Glomerular endothelial cell (primary cell): ENCODE results near the gene KNDC1. TPM values are rescaled to one million over a fixed set of nuclear protein-coding genes. Genes with fewer than 3 reads are reported as not detected.

Source experiments
- DNase-seq: peaks from one replicate; pipeline ENCODE4 v3.0.0-alpha.2; 2011; ENCODE audit warnings: low read depth, low spot score; ENCODE audit errors: extremely low read depth
- total RNA-seq: library from RNA; depleted of rRNA; stranded (reverse); fragments of >200 nt; gene quantifications from 2 replicates; pipeline ENCODE4 v1.2.3, GENCODE V29; 2015

Gene KNDC1
- total RNA-seq, 1 donor from 2014 or later, result not detected

DNA sequence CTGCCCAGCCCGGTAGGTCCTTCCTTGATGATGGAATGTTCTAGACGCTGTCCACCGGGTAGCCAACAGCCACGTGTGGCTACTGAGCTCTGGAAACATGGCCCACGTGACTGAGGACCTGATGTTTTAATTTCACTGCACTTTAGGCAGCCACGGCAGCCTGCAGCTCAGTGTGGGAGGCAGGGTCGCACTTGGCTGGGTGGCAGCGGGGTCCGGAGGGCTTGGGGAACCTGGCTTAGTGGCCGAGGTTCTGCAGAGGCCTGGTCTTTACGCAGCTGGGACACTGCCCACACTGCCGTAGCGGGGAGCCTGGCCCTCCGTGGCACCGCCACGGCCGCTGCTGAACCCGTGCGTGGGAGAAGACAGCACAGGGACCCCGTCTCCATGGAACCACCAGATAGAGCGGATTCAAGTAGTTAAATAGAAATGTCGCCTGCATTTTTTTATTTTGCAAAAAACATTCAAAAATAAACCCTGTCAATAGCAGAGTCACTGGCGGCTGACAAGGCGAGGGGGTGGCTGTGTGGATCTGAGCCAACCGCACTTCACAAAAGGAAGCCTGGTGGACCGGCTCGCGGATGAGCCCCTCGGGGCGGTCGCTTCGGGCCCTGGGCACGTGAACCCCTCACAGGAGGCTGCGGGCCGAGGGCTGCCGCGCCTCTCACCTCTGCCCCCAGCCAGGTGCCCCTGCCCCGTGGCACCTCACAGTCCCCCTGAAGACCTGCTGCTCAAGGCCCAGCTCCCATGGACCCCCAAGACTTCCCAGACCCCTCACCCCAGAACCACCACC lies 44.4 kb downstream of the KNDC1 start:
- no peak for DNase-seq

DNA sequence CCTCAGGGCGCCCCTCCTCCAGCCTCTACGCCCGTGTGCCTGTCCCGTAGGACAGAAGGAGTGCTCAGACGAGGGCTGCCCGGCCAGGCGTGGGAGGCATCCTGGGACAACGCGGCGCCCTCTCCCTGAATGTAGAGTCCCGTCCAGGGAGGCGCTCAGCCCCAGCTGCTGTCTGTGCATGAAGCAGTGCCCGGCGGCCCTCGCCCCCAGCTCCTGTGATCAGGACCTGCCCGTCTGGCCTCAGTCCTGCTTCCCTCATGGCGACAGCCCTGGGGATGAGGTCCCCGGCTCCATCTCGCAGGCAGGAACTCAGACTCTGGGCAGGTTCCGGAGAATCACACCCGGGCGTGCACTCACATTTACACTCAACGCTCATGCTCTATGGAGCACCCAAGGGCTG lies 45.1 kb downstream of the KNDC1 start:
- DNase-seq, result no peak

DNA sequence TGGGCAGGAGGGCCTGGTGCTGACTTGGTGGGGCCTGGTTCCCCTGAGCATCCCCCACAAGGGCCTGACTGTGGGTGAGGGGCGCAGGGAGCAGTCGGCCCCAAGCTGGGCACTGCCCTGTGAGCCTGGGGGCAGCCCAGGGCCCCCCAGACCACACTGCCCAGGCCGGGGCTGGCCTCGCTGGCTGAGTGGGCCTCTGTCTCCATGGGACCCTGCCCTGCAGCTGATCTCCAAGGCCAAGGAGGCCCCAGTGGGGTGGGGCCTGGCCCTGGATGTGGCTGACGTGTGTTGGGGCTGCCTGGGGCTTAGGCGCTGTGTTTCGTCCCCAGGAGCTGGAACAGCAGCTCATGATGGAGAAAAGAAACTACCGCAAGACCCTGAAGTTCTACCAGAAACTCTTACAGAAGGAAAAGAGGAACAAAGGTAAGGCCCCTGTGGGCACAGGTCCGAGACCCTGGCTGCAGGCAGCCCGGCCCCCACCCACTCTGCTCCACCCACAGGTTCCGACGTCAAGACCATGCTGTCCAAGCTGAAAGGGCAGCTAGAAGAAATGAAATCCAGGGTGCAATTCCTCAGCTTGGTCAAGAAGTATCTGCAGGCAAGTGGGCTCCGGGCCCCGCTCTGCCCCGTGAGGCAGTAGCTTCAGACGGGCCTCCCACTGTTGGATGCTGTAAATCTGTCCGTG lies 46.5 kb downstream of the KNDC1 start:
- DNase-seq, result no peak

DNA sequence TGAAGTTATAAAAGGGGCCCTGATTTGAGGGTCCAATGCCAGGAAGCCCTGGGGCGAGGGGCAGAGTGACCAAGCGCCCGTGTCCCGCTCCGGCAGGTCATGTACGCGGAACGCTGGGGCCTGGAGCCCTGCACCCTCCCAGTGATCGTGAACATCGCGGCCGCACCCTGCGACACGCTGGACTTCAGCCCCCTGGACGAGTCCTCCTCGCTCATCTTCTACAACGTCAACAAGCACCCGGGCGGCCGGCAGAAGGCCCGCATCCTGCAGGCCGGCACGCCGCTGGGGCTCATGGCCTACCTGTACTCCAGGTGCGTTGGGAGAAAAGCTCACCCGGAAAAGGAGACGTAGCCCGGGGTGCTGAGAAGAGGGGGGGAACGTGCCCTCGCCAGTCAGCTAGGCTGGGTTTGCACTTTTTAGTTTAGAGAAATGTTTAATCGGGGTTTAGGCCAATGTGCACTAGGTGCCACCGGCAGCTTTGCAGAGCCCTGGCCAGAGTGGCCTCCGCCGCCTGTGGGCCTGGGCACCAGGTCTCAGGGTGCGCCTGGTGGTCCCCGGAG lies 47.1 kb downstream of the KNDC1 start:
- DNase-seq, result no peak

DNA sequence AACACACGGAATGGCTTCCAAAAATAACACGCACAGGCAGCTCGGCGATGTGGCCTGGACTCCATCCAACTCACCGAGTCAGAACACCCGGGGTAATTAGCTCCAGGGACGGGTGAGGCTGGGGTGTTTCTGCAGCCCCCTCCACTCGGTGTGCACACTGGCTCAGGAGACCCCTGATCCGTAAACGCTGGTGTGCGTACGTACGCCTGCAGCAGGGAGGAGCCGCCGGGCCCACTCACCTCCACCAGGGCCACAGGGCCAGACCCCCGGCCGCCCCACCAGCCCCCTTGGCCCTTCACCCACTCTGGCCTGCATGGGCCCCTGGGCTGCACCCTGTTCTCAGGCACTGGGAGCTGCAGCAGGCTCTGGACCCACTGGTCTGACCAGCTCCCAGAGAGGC lies 47.6 kb downstream of the KNDC1 start:
- DNase-seq, result no peak

DNA sequence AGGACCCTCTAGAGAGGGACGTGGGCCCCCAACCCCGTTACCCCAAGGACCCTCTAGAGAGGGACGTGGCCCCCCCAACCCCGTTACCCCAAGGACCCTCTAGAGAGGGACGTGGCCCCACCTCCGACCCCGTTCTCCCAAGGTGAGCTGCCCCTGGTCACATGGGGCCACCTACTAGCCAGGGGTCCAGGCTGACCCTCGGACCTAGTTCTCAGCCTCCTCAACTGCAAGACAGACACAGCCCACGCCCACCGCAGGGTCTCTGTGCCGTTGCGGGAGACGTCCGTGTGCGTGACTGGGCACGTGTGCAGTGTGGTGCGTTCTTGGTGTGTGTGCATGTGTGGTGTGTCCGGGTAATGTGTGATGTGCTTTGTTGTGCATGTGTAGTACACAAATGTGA lies 48.4 kb downstream of the KNDC1 start:
- no peak for DNase-seq

DNA sequence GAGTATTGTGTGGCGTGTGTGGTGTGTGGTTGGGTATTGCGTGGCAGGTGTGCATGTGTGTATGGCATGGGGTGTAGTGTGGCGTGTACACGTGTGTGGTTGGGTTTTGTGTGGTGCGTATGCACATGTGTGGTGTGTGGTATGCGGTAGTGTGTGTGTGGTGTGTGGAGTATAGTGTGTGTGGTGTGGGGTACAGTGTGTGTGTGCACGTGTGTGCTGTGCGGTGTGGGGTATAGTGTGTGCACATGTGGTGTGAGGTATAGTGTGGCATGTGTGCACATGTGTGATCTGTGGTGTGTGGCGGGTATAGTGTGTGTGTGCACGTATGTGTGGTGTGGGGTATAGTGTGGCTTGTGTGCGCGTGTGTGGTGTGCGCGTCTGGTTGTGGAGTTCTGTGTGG lies 49.1 kb downstream of the KNDC1 start:
- DNase-seq, result no peak

DNA sequence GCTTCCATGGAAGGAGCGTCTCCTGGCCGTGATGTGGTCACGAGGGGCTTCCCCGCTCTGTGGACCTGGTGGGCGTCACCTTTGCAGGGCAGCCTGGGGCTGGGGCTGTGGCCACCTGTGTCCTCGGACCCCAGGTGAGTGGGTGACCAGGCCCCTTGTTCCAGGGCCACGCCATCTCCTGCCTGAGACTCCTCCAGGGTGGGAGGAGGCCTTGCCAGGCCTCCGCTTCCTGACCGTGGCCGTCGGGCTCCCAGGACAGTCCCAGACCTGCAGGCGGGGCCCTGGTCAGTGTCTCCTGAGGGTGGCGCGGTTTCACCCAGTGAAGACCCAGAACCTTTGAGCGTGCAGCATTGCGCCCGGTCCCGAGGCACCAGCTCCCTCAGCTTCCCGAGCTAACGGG lies 49.6 kb downstream of the KNDC1 start:
- no peak for DNase-seq

DNA sequence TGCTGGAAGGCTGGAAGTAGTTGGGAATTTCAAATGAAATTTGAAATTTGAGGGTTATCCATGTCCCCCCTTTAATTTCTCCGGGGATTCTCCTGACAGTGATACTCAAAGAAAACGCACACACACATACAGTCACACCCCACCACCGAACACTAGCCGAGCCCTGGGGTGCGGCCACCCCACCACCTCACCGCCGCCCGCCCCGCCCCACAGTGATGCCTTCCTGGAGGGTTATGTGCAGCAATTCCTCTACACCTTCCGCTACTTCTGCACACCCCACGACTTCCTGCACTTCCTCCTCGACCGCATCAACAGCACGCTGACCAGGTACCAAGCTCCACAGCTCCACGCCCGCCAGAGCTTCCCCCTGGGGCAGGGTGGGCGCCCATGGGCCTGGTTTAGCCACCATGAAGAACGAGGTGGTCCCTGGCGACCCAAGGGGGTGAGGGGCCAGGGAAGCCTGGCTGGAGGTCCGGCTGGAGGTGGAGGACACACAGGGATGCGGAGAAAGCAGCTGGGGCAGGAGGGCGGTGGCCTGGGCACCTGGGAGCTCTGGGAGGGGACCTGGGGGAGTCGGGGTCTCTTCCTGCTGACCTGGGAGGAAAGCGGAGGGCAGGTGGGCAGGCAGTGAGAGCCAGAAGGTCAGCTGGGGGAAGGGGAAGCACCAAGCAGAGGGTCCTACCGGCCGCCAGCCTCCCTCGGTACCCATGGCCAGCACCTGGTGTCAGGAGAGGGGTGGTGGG lies 50.5 kb downstream of the KNDC1 start:
- DNase-seq, result no peak

DNA sequence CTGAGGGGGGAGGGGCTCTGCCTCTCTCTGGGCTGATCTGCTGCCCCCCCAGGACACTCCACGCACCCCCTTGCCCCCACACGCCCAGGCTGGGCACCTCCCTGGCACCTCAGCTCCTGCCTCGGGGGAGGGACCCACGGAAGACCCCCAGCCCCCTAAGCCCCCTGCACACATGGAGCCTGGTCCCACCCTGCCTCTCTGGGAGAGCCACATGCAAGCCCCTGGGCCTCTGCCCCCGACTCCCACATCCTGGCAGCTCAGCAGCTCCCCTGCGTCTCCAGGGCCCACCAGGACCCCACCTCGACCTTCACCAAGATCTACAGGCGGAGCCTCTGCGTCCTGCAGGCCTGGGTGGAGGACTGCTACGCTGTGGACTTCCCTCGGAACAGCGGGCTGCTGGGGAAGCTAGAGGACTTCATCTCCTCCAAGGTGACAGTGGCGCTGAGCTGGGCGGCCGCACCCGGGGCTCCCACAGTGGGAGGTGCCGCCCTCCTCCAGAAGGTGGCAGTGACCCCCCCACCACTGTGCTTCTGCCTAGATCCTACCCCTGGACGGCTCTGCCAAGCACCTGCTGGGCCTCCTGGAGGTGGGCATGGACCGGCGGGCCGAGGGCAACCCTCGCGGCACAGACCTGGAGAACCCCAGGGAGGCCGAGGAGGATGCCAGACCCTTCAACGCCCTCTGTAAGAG lies 51.3 kb downstream of the KNDC1 start:
- no peak for DNase-seq

DNA sequence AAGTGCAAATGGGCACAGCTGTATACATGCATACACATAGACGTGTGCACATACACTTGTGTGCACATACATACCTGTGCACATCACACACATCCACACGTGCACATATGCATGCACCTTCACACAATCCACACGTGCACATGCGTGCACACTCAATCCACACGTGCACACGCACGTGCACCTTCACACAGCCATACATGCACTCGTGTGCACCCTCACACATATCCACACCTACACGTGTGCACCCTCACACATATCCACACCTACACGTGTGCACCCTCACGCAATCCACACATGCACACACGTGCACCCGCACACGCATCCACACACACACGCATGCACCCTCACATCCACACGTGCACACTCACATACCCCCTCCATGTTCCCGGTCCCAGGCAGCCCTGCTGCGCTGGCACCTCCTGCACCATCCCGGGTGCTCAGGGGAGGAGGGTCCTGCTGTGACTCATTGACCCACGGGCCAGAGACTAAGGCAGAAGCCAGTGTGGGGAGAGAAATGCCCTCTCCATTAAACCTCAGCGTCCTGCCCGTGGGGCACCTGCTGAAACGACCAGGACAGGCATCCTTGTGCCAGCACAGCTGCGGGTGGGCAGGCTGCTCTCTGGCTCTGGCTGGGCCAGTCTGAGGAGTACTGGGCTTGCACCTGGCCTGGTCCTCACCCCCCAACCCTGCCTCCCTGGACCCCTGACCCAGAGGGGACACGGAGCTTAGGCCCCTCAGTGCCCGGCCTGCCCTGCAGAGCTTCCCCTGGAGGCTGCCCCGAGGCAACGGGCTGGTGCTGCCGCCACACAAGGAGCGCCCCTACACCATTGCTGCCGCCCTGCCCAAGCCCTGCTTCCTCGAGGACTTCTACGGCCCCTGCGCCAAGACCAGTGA lies 52.2 kb downstream of the KNDC1 start:
- DNase-seq, result no peak

DNA sequence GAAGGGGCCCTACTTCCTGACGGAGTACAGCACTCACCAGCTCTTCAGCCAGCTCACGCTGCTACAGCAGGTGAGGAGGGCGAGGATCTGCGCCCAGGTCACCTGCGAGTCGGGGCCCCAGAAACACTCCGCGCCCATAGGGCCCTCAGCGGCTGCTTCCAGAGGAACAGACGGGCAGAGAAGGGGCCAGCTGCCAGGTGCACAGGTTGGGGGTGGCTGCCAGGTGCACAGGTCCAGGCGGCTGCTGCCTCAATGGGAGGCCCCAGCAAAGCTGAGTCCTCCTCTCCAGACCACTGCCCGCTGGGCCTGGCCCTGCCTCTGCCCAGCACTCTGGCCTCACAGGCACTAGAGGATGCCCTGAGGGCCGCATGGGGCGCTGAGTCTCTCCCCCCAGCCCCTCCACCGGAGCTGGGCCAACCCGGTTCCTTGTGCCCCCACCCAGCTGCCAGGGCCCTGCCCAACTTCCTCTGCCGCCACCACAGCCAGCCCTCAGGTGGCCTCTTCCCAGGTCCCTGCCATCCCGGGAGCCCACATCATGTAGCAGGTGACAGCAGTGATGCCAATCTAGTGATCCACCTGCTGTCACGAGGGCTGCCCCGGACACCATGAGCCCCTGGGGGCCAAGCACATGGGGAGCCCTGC lies 53.0 kb downstream of the KNDC1 start:
- no peak for DNase-seq

DNA sequence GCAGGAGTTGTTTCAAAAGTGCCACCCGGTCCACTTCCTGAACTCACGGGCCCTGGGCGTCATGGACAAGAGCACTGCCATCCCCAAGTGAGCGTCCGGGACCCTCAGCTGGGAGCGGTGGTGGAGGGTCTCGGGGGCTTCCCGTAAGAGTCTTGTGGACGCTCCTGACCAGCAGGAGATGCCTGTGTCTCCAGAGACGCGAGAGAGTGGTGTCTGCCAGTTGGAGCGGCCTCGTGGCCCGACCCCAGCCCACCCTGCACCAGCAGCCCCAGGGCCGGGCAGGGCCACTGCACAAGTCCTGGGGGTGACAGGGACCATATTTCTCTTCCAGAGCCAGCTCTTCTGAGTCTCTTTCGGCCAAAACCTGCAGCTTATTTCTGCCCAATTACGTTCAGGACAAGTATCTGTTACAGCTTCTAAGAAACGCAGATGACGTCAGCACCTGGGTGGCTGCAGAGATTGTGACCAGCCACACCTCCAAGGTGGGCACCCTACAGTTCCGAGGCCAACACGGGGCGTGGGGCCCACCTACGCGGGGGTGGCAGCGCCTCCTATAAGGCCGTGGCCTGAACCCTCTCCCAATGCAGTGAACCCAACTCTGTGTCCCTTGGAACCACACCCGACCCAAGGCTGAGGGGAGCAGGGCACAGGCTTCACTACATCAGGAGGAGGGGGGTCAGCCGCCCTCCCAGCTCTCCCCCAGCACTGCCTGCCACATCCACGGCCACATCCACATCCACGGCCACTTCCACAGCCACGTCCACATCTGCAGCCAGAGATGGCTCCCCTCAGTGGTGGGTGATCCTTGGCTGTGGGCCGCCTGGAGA lies 53.8 kb downstream of the KNDC1 start:
- no peak for DNase-seq

DNA sequence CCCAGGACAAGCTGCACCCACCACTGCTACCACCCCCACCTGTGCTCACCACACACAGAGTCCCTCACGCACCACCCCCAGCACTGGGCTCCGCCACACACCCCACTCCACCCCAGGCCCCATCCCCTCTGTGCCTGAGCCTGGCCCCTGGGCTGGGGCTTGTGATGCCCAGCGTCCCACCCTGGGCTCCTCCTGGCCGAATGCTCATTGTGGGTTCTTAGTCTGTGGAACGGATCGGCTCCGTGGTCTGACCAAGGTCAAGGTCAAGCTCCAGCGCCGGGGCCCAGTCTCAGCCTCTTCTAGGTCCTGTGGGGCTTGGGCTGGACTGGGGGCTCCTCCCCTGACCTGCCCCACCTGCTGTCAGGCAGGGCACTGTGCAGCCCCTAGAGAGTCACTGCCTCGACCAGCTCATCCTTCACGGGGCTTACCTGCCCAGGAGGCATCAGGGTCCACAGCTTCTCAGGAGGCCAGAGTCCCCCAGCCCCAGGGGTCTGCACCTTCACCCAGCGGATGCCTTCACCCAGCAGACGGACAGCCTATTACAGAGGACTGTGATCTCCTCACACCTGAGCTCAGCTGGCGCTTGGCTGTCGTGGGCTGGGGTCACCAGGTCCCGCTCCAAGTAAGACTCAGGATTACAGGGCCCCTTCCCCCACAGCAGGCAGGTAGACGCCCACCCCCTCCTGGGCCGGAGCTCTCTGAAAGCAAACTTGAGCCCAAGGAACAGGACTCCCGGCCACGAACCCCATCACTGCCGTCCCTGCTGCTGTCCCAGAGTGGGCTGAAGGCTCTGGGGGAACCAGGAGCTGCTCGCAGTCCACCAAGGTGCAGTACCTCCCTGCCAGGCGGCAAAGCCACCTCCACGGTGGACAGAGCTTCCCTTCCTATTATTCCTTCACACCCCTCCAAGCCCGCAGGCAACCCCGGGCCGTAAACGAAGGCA lies 54.7 kb downstream of the KNDC1 start:
- no peak for DNase-seq

DNA sequence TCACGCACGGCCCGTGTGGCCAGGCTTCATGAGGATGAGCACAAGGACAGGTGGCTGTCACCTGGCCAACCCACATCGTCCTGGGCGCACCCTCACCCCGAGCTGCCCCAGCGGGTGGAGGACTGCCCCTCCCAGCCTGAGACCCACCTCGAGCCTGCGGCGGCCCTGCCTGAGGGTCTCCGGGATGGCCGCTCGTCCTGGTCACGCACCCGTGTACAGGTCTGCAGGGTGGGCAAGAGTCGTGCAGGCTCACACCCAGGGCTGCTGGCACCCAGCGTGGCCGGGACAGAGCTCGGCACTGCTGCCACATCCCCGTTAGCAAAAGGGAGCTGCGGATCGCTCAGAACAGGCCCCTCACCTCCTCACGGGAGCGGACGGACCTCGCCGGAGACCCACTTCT lies 55.6 kb downstream of the KNDC1 start:
- DNase-seq, result no peak

DNA sequence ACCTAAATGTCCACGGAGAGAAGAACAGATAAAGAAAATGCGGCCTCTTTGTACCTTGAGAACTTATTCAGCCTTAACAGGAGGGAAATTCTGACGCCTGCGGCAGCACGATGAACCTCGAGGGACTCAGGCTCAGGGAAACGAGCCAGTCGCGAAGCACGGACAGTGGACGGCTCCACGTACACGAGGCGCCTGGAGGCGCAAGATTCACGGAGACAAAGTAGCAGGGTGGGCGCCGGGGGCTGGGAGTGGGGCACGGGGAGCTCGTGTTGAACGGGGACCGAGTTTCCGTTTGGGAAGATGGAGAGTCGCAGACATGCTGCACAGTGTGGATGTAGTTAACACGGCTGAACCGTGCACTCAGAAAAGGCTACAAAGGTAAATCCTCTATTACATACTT lies 56.8 kb downstream of the KNDC1 start:
- no peak for DNase-seq

DNA sequence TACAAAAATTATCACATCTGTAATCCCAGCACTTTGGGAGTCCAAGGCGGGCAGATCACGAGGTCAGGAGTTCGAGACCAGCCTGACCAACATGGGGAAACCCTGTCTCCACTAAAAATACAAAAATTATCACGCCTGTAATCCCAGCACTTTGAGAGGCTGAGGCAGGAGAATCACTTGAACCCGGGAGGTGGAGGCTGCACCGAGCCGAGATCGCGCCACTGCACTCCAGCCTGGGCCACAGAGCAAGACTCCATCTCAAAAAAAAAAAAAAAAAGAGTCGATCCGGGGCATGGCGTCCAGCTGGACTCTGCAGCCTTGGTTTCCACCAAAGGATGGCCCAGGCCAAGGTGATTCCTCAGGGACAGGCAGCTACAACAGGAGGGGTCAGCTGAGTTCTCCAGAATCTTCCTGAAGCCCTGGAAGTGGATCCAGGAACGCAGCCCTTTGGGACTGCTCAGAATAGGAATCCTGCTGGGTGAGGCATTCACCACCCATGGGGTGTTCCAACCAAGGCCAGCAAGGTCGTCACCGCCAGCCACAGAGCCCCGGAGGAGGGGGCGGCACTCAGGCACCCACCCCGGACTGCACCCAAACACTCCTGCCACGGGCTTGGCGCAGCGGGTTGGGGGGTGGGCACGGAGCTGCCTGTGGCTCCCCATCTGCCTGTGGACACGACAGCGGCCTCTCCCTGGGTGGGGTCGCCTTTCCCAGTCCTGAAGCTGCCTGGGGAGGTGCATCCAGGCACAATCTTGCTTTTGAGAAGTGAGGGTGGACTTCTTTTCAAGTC lies 58.0 kb downstream of the KNDC1 start:
- no peak for DNase-seq
